Measurements from ENCODE around the gene RFC3.

DNA sequence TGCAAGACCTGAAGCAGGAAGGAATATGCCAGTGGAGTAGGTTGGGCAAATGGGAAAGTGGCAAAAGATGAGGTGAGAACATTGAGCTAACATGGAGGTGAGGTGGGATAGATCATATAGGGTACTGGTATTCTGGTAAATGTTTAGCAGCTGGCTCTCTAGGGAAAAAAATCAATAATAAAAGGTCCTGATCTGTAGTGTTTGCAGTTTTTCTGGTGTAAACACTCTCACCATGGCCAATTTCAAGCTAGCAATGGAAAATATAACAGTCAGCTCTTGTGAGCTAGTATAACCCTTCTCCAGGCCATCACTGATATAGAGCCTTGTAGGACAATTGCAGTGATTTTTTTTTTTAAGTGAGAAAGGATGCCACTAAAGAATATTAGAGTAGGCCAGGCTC lies 31.3 kb downstream of the RFC3 start:
- TF ChIP-seq, protein P1, sequence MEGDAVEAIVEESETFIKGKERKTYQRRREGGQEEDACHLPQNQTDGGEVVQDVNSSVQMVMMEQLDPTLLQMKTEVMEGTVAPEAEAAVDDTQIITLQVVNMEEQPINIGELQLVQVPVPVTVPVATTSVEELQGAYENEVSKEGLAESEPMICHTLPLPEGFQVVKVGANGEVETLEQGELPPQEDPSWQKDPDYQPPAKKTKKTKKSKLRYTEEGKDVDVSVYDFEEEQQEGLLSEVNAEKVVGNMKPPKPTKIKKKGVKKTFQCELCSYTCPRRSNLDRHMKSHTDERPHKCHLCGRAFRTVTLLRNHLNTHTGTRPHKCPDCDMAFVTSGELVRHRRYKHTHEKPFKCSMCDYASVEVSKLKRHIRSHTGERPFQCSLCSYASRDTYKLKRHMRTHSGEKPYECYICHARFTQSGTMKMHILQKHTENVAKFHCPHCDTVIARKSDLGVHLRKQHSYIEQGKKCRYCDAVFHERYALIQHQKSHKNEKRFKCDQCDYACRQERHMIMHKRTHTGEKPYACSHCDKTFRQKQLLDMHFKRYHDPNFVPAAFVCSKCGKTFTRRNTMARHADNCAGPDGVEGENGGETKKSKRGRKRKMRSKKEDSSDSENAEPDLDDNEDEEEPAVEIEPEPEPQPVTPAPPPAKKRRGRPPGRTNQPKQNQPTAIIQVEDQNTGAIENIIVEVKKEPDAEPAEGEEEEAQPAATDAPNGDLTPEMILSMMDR (IDR thresholded peaks at IDR 0.05), result no peak
- TF ChIP-seq POLR2A (IDR thresholded peaks at IDR 0.05), result no peak
